SK-N-SH (cell line): ENCODE data around the gene TBCD.

Experiments used
- CHD2 ChIP-seq: fragments of 150-350 bp; IDR thresholded peaks from 2 replicates; pipeline ENCODE4 v1.6.1; 2018; ENCODE audit warnings: low read length; ENCODE audit not compliant: partially characterized antibody
- EP300 ChIP-seq, 2 experiments: IDR thresholded peaks; 2 replicates each; pipeline versions ENCODE4 v1.4.0 to v1.6.1; 2012; ENCODE audit warnings: borderline replicate concordance in 1 of 2, low read depth in 1 of 2, low read length in 1 of 2
- EZH2phosphoT487 ChIP-seq: fragments of 200-600 bp; sonication (generic); IDR thresholded peaks from 2 replicates; pipeline ENCODE4 v1.6.1; 2017; ENCODE audit warnings: low read depth, mixed run types, mild to moderate bottlenecking, antibody characterized with exemption, moderate library complexity, borderline replicate concordance
- JUND ChIP-seq: IDR thresholded peaks from 2 replicates; pipeline ENCODE4 v1.4.0; 2012
- MAX ChIP-seq: IDR thresholded peaks from 2 replicates; pipeline ENCODE4 v1.4.0; 2012; ENCODE audit warnings: low read depth
- MEF2A ChIP-seq: IDR thresholded peaks from 2 replicates; pipeline ENCODE4 v1.4.0; 2012; ENCODE audit warnings: low read depth, borderline replicate concordance
- NRF1 ChIP-seq: IDR thresholded peaks from 2 replicates; pipeline ENCODE4 v1.6.1; 2012; ENCODE audit warnings: low read depth, mild to moderate bottlenecking, low read length
- RAD21 ChIP-seq: IDR thresholded peaks from 2 replicates; pipeline ENCODE4 v1.6.1; 2012; ENCODE audit warnings: mild to moderate bottlenecking, low read length
- REST ChIP-seq: IDR thresholded peaks from 2 replicates; pipeline ENCODE4 v1.6.1; 2012; ENCODE audit warnings: mild to moderate bottlenecking, low read depth, low read length, moderate library complexity
- RFX5 ChIP-seq: IDR thresholded peaks from 2 replicates; pipeline ENCODE4 v1.6.1; 2012; ENCODE audit warnings: mild to moderate bottlenecking, improper control_type of control experiment, low read length
- SIN3A ChIP-seq: IDR thresholded peaks from 2 replicates; pipeline ENCODE4 v1.6.1; 2012; ENCODE audit warnings: low read depth, mild to moderate bottlenecking, low read length, moderate library complexity, borderline replicate concordance
- TAF1 ChIP-seq: IDR thresholded peaks from 2 replicates; pipeline ENCODE4 v1.6.1; 2012; ENCODE audit warnings: low read depth, mild to moderate bottlenecking, low read length, moderate library complexity, borderline replicate concordance
- TF ChIP-seq, protein P1 (sequence below): fragments of 200-600 bp; sonication (generic); IDR thresholded peaks from 2 replicates; pipeline ENCODE4 v1.6.1; 2017; ENCODE audit warnings: antibody characterized with exemption, mild to moderate bottlenecking, moderate library complexity

- TF ChIP-seq RFX5 = no peak
- TF ChIP-seq, protein P1, sequence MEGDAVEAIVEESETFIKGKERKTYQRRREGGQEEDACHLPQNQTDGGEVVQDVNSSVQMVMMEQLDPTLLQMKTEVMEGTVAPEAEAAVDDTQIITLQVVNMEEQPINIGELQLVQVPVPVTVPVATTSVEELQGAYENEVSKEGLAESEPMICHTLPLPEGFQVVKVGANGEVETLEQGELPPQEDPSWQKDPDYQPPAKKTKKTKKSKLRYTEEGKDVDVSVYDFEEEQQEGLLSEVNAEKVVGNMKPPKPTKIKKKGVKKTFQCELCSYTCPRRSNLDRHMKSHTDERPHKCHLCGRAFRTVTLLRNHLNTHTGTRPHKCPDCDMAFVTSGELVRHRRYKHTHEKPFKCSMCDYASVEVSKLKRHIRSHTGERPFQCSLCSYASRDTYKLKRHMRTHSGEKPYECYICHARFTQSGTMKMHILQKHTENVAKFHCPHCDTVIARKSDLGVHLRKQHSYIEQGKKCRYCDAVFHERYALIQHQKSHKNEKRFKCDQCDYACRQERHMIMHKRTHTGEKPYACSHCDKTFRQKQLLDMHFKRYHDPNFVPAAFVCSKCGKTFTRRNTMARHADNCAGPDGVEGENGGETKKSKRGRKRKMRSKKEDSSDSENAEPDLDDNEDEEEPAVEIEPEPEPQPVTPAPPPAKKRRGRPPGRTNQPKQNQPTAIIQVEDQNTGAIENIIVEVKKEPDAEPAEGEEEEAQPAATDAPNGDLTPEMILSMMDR = no peak
- TF ChIP-seq RAD21 = no peak
- no peak for TF ChIP-seq MAX
- no peak for TF ChIP-seq TAF1
- TF ChIP-seq MEF2A = no peak
- no peak for TF ChIP-seq NRF1
- TF ChIP-seq EP300 (IDR thresholded peaks at IDR 0.05; ENCODE audit: borderline replicate concordance in 1 of 2, low read depth in 1 of 2, low read length in 1 of 2) = no peak
- no peak for TF ChIP-seq SIN3A
- TF ChIP-seq REST = no peak
- no peak for TF ChIP-seq EZH2phosphoT487
- TF ChIP-seq JUND = no peak
- no peak for TF ChIP-seq CHD2
These were observed 121.0 kb downstream of the TBCD start for GRCh38 chr17:82872591-82873520.
